HG03064 (cell line): Measurements from ENCODE around the gene PDZK1.
"Not testable (repeated sequence)": the region's sequence is repeated elsewhere in the genome, so short reads cannot be mapped to it uniquely, and the experiment has no call there.

ENCODE experiments used
- ATAC-seq: cut with Tn5 transposase; IDR thresholded peaks from one replicate; pipeline ENCODE4 v1.9.1; 2021; ENCODE audit warnings: low read depth; ENCODE audit not compliant: unreplicated experiment

Gene PDZK1

GRCh38 chr1:145707183-145707867 is at the start of gene PDZK1:
Gene PDZK1 (minus strand): TSS chr1:145707368. CDS start chr1:145688021, 19,347 bp downstream.
- no peak for ATAC-seq

- no peak for ATAC-seq
Observed at GRCh38 chr1:145751491-145752037, 44.4 kb upstream of the PDZK1 start.

- ATAC-seq: no peak
Observed at GRCh38 chr1:145750426-145750825, 43.3 kb upstream of the PDZK1 start.

- no peak for ATAC-seq
Observed at GRCh38 chr1:145747398-145748247, 40.5 kb upstream of the PDZK1 start.

DNA sequence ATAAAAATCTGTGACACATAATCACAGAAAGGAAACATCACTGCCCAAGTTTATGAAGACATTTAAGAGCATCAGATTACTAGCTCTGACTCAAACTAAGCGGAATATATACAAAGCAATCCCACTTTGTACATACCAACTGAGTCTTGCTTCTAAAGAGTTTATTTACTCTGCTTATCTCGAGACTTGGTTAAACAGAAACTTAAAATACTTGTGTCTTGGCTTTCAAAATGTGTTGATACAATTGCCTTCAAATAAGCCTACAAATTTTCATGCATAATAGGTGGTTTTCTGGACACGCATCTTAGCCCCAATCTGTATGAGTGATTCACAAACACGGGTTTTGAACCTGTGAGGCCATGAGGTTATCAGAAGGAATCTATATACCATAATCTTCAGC is 33.1 kb upstream of the PDZK1 start:
- ATAC-seq: no peak

DNA sequence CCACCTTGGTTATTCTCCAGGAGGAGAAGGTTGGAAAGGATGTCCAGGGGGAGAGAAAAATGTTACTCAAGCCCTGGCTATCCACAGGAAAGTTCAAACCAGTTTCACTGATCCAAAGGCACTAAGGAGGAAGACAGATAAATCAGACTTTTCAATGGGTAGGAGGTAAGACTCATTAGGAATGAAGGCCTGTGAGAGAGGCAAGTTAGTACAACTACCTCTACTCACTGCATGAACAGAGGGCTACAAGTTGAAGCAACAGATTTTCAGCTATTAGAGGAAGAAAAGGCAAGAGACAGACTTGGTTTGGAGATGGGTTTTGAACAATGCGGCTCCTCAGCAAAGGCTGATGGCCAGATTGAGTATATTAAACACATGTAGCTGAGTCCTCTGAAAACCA is 29.0 kb upstream of the PDZK1 start:
- ATAC-seq: no peak

GRCh38 chr1:145730900-145731299 is 23.7 kb upstream of the PDZK1 start:
- ATAC-seq: no peak

GRCh38 chr1:145730467-145730866 is 23.3 kb upstream of the PDZK1 start:
- ATAC-seq: no peak

DNA sequence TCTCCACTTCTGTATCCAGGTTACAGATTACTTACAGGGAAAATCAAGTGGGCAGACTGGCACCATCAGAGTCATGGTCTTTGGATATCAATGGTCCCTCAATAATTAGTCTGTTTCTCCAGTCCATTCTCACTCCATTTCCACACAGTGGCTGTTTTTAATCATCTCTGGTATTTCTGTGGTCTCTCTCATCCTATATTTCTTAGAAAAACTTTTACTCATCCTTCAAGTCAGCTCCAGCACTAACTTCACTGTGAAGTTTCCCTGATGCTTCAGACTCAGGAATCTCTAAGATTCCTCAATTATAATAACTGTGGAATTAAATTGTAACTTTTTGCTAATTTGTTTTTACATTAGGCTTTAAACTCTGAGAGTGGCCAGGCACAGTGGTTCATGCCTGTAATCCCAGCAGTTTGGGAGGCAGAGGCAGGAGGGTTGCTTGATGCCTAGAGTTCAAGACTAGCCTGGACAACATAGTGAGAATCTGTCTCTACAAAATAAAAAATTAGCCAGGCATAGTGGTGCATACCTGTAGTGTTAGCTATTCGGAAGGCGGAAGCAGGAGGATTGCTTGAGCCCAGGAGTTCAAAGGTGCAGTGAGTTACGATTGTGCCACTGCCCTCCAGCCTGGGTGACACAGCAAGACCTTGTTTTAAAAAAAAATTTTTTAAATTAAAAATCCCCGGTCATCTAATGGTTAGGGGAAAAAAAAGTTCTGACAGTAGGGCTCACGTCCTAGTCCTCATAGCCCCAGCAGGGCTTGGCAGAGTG is 22.7 kb upstream of the PDZK1 start:
- ATAC-seq: no peak

- ATAC-seq: no peak
Observed at GRCh38 chr1:145729196-145729595, 22.0 kb upstream of the PDZK1 start.

DNA sequence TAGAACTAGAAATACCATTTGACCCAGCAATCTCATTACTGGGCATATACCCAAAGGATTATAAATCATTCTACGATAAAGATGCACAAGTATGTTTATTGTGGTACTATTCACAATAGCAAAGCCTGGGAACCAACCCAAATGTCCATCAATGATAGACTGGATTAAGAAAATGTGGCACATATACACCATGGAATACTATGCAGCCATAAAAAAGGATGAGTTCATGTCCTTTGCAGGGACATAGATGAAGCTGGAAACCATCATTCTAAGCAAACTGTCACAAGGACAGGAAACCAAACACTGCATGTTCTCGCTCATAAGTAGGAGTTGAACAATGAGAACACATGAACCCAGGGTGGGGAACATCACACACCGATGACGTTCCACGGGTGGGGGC is 19.0 kb upstream of the PDZK1 start:
- ATAC-seq: not testable (repeated sequence)

DNA sequence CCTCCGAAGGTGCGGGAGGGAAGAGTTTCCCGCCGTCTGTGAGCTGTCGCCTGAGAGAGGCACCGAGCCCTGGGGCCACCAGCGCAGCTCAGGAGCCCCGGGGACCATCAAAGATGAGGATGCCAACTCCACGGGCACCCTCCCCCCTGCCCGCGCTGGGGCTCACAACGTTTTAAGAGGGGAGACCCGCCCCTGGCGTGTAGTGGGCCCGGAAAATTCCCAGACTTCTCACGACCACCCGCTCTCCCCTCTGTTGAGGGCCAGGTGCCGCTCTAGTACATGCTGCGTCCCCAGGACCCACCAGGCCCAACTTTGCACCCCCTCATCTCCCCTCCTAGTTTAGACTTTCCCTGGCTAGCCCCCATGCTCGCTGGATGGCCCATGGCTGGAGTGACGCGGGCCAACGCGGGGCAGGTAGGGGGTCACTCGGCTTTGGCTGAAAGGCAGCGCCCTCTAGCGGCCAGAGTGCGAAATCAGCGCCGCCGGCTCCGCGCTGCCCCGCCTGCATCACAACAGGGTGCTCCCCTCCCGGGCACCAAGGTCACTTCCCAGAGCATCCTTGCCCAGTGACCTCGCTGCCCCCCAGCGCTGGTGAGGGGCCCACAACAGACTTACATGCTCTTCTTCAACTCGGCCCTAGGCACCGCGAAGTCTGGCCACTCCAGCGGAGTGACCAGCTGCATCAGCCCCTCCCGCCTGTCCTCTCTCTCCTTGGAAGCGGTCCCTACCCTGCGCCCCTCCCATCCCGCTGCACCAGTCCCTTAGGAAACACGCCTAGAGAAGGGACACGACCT is 13.9 kb upstream of the PDZK1 start:
- ATAC-seq: no peak

DNA sequence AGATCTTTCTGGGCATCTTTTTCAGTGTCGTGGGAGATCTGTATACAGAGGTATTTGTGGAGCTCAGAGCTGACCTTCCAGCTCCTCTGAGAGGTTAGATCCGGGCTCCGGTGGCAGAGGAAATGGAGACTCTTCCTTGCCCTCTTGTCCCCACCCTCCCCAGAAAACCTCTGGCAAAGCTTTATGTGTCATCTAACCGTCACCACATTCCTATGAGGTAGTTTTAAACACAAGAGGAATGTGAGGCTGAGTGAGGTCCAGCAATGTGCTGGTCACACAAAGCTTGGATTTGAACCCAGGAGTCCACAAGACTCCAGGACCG is 13.3 kb upstream of the PDZK1 start:
- ATAC-seq: no peak

GRCh38 chr1:145719230-145720079 is 12.3 kb upstream of the PDZK1 start, which contains the start of gene CD160:
Gene CD160 (plus strand): TSS chr1:145719499. CDS start chr1:145728328, 8,829 bp downstream.
- ATAC-seq: no peak

DNA sequence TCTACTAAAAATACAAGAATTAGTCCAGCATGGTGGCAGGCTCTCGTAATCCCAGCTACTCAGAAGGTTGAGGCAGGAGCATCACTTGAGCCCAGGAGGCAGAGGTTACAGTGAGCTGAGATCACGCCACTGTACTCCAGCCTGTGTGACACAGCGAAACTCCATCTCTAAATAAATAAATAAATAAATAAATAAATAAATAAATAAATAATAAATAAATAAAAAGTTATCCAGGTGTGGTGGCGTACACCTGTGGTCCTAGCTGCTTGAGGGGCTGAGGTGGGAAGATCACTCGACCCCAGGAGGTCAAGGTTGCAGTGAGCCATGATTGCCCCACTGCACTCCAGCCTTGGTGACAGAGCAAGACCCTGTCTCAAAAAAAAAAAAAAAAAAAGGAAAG is 11.3 kb upstream of the PDZK1 start:
- not testable (repeated sequence) for ATAC-seq

DNA sequence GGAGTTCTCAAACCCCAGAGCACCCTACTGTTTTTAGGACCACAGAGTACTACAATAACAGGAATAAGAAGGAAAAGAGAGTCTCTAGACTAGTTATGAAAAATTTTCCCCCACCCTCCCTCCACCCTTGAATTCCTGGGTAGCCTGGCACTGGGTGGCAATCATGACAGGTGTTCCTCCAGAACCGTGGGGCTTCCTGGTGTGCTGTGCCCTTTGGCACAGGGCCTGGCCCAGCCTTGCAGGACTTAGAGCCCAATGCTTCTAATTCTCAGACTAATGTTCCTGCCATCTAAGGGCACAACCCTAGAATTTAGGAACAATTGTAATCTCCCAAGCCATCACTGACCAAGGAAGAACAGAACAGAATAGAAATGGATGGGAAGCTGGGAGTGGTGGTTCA is 10.7 kb upstream of the PDZK1 start:
- ATAC-seq: no peak

DNA sequence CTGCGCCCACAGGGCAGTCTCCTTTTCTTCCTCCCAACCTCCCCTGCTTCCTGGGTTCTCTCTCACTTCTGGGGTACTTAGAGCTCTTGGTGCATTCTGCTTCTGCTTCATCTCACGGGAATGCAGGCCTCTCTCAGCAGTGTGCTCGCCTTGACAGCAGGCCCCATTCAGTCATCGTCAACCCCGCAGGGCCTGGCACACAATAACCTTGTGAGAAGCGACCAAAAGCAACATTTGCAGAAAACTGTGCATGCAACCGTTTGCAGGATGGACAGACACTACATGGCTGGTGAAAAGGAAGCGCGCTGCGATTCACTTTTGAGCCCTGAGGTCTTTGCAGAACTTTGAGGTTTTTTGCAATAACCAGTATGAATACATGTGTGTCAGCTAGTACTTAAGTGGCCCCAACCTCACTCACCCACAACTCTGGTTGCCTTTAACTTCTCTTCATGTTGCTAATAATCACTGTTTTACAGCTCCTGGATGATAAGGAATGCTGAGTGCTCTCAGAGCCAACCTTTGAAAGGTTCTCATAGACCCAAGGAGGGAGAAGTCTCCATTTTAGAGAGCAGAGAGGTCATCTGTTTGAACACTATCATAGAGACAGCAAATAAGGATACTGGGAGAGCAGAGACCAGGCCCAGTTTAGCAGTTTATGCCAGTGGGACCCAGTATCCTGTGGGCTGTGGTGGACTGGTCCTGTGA is 9.6 kb upstream of the PDZK1 start:
- ATAC-seq: no peak

GRCh38 chr1:145714524-145715111 is 7.5 kb upstream of the PDZK1 start:
- no peak for ATAC-seq
